Activated CD8-positive, alpha-beta memory T cell treated with anti-CD3 and anti-CD28 coated beads for 36 hours (primary cell): Measurements from ENCODE around the gene ACACA. TPM values are rescaled to one million over a fixed set of nuclear protein-coding genes. Genes with fewer than 3 reads are reported as not detected.
"Not testable (repeated sequence)": the region's sequence is repeated elsewhere in the genome, so short reads cannot be mapped to it uniquely, and the experiment has no call there.

Source experiments
- CTCF ChIA-PET: fragments of 350-600 bp; sonication (Branson Sonifier 250); formaldehyde crosslinking; loops from one replicate; lab custom pipeline; 2021; ENCODE audit warnings: antibody characterized with exemption; lab: Charles Lee
- POLR2A ChIA-PET: fragments of 350-600 bp; sonication (Branson Sonifier 250); formaldehyde crosslinking; loops from one replicate; lab custom pipeline; 2021; ENCODE audit warnings: antibody characterized with exemption; lab: Charles Lee
- total RNA-seq, 2 experiments: library from RNA; stranded (reverse); gene quantifications; one replicate each; pipeline ENCODE4 v1.2.3, GENCODE V29; 2021

The ACACA gene
- total RNA-seq, 2 experiments from 2014 or later, result 74.8 to 82.9 TPM

- CTCF ChIA-PET, result no interaction called here
- POLR2A ChIA-PET, result no interaction called here
Measured at GRCh38 chr17:37168731-37169353, 237.8 kb downstream of the ACACA start.

- CTCF ChIA-PET, result interaction anchor here (0.7 kb wide), 1 partner anchor 94 kb away, joined by 3 read pairs; no protein-coding TSS in a partner anchor
Measured at GRCh38 chr17:37167756-37168155, 238.9 kb downstream of the ACACA start.

GRCh38 chr17:37164057-37164456, 242.6 kb downstream of the ACACA start:
- POLR2A ChIA-PET, result no interaction called here

More at GRCh38 chr17:37167756-37168155, 238.9 kb downstream of the ACACA start:
- POLR2A ChIA-PET, result no interaction called here

GRCh38 chr17:37162800-37163199, 243.8 kb downstream of the ACACA start:
- ChIA-PET POLR2A (no interaction called here), CTCF (no interaction called here)

More at GRCh38 chr17:37164057-37164456, 242.6 kb downstream of the ACACA start:
- CTCF ChIA-PET, result interaction anchor here (0.6 kb wide), 1 partner anchor 36 kb away, joined by 3 read pairs; no protein-coding TSS in a partner anchor

GRCh38 chr17:37160944-37161343, 245.7 kb downstream of the ACACA start:
- ChIA-PET CTCF (no interaction called here), POLR2A (no interaction called here)

- POLR2A ChIA-PET, result no interaction called here
- CTCF ChIA-PET, result interaction anchor here (1.1 kb wide), 1 partner anchor 216 kb away, joined by 5 read pairs; no protein-coding TSS in a partner anchor
Measured at GRCh38 chr17:37158290-37158689, 248.3 kb downstream of the ACACA start.

GRCh38 chr17:37148156-37148555, 258.5 kb downstream of the ACACA start:
- CTCF ChIA-PET, result no interaction called here
- POLR2A ChIA-PET, result no interaction called here

- ChIA-PET CTCF (no interaction called here), POLR2A (no interaction called here)
Measured at GRCh38 chr17:37147301-37147812, 259.3 kb downstream of the ACACA start.

- ChIA-PET CTCF (no interaction called here), POLR2A (no interaction called here)
Measured at GRCh38 chr17:37146086-37147064, 260.3 kb downstream of the ACACA start.

GRCh38 chr17:37144075-37144701, 262.4 kb downstream of the ACACA start:
- ChIA-PET CTCF (no interaction called here), POLR2A (no interaction called here)

- CTCF ChIA-PET, POLR2A ChIA-PET: not testable (repeated sequence)
Measured at GRCh38 chr17:37143558-37143957, 263.1 kb downstream of the ACACA start.

- ChIA-PET CTCF (no interaction called here), POLR2A (no interaction called here)
Measured at GRCh38 chr17:37142294-37142896, 264.2 kb downstream of the ACACA start.

- CTCF ChIA-PET, result interaction anchor here (0.5 kb wide), 1 partner anchor 45 kb away, joined by 3 read pairs; no protein-coding TSS in a partner anchor
- POLR2A ChIA-PET, result no interaction called here
Measured at GRCh38 chr17:37138571-37139120, 268.0 kb downstream of the ACACA start.

GRCh38 chr17:37137906-37138514, 268.6 kb downstream of the ACACA start:
- ChIA-PET CTCF (interaction anchor here (0.5 kb wide), 1 partner anchor 46 kb away, joined by 3 read pairs; no protein-coding TSS in a partner anchor), POLR2A (no interaction called here)

- POLR2A ChIA-PET, result no interaction called here
- CTCF ChIA-PET, result interaction anchor here (0.6 kb wide), 1 partner anchor 160 kb away, joined by 3 read pairs; no protein-coding TSS in a partner anchor
Measured at GRCh38 chr17:37137070-37137610, 269.5 kb downstream of the ACACA start.

- CTCF ChIA-PET, result no interaction called here
- POLR2A ChIA-PET, result no interaction called here
Measured at GRCh38 chr17:37135576-37135975, 271.1 kb downstream of the ACACA start.

GRCh38 chr17:37134050-37134449, 272.6 kb downstream of the ACACA start:
- ChIA-PET POLR2A (no interaction called here), CTCF (no interaction called here)

- CTCF ChIA-PET, result no interaction called here
- POLR2A ChIA-PET, result no interaction called here
Measured at GRCh38 chr17:37133136-37133535, 273.5 kb downstream of the ACACA start.
